Hindlimb muscle (tissue), 1 donor: ENCODE data around the gene LAMA3. TPM values are rescaled to one million over a fixed set of nuclear protein-coding genes. Genes with fewer than 3 reads are reported as not detected.

Source experiments
- DNase-seq: peaks from one replicate; pipeline ENCODE4 v3.0.0-alpha.2; 2013
- polyA plus RNA-seq: library from polyadenylated mRNA; unstranded; fragments of 120-200 nt; gene quantifications from one replicate; pipeline ENCODE4 v1.2.1, GENCODE V29; 2013; ENCODE audit not compliant: insufficient read length

LAMA3 gene
- polyA plus RNA-seq, 1 donor = 3.1 TPM

DNA sequence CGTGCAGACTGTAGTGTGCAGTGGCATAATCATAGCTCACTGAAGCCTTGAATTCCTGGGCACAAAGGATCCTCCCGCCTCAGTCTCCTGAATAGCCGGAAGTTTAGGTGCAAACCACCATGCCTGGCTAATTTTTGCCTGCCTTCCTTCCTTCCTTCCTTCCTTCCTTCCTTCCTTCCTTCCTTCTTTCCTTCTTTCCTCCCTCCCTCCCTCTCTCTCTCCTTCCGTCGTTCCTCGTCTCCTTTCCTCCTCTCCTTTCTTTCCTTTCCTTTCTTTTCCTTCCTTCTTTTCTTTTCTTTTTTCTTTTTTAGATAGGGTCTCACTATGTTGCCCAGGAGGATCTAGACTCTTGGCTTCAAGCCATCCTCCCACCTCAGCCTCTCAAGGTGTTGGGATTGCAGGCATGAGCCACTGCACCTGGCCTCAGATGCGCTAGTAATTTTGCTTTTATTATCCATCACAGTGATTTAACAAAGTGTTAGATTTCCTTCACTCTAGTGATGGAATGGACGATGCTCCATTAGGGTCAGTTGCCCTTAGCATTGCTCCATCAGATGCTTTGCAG, 20.0 kb upstream of the LAMA3 start:
- no peak for DNase-seq

DNA sequence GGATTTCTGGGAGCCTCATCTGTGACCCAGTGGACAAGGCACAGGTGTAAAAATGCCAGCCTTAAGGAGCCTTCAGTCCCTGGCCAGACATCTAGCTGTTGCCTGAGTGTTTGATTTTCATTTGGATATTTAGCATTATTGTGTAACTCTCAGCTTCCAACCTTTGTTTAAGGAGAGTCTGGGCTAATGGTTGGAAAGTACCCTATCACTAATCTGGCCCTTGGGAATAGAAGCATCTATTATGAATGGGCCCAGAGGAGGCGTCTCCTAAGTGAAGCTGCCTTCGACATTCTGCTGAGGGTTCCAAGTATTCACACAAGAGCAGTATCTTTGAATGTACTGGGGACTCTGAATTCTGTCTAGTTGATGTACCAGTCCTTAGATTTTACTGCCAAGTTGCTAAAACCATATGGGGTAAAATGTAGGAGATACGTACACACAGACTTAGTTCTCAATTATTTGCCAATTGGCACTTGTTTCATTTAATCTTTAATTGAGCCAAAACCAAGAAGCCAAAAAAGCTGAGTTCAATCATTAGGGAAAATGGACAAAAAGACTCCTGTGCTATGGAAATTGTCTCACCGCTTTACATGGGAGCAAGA, 19.3 kb upstream of the LAMA3 start:
- no peak for DNase-seq

- no peak for DNase-seq
Measured at GRCh38 chr18:23671564-23671963, 17.7 kb upstream of the LAMA3 start.

GRCh38 chr18:23673725-23674124, 15.5 kb upstream of the LAMA3 start:
- no peak for DNase-seq

- DNase-seq = no peak
Measured at GRCh38 chr18:23675236-23675635, 14.0 kb upstream of the LAMA3 start.

DNA sequence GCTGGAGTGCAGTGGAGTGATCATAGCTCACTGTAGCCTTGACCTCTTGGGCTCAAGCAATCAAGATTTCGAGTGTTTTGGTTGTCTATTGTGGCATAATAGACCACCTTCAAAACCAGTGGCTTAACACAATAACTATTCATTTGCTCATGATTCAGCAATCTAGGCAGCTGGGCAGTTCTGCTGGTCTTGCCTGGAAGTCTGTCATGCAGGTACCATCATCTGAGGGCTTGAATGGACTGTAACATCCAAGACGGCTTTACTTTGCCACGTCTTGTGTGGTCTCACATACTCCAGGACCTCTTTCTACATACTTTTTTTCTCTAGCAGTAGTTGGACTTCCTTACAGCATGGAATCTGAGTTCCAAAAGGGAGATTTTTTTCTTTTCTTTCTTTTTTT, 13.4 kb upstream of the LAMA3 start:
- DNase-seq = no peak

DNA sequence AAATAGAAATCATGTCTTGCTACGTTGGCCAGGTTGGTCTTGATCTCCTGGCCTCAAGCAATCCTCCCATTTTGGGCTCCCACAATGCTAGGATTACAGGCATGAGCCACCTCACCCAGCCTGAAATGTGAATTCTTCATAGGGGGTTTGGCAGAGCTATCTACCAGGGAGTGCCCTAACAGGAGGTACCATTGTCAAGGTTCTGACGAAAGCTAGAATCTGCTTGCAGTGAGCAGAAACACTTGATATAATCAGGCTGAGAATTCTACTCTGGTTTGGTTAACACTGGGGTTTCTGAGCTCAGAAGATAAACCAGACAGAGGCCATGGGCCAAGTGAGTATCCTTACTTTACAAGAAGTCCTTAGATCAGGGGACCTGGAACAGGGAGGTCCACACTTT, 7.2 kb upstream of the LAMA3 start:
- no peak for DNase-seq

DNA sequence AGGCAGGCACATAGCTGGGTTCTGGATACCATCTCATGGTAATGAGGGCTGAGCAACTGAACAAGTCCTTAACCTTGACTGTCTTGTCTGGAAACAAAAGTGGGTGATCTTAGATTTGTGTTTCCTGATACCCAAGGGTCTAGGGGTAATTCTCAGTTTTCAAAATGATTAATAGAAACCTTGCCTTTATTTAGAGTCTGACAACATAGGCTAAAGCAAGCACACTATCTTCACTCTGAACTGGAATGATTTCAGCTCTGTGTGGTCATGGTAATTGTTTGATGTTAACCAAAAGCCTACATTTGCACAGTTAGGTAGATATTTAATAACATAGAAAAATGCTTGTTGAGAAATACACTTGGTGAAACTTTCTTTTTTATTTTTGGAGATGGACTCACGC, 6.8 kb upstream of the LAMA3 start:
- no peak for DNase-seq

GRCh38 chr18:23683155-23683554, 6.1 kb upstream of the LAMA3 start:
- no peak for DNase-seq

GRCh38 chr18:23683671-23684070, 5.6 kb upstream of the LAMA3 start:
- no peak for DNase-seq

- DNase-seq = no peak
Measured at GRCh38 chr18:23684515-23685197, 4.6 kb upstream of the LAMA3 start.

- DNase-seq = no peak
Measured at GRCh38 chr18:23688528-23688927, 725 bp upstream of the LAMA3 start.

DNA sequence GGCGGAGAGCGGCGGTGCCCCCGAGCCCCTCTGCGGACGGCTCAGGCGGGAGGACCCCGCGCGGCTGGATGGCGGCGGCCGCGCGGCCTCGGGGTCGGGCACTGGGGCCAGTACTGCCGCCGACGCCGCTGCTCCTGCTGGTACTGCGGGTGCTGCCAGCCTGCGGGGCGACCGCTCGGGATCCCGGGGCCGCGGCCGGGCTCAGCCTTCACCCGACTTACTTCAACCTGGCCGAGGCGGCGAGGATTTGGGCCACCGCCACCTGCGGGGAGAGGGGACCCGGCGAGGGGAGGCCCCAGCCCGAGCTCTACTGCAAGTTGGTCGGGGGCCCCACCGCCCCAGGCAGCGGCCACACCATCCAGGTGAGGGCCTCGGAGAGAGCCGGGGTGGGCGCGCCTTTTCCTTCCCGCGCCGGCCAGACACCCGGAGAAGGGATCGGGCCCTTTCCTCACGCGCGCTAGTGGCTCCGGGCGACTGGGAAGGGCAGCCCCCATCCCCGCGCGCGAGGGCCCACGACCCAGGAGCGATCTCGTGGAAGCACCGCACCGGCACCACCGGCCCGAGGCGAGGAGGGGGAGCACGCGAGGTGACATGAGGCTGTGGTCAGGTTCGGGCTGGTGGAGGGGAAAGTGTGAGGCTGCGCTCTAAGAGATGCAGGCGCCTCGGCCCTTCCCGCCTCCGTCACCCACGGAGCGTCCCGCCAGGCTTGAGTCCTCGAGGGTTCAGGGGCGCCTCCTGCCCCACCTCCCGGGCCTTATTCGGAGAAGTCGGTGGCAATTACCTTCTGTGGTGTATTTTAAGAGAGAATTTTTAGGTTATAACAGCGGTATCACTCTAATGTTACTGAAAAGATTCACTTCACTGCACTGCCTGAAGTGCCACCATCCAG, 607 bp downstream of the LAMA3 start:
- DNase-seq = peak; percentile 10

GRCh38 chr18:23690505-23691068, 1.3 kb downstream of the LAMA3 start:
- DNase-seq = peak; percentile 6

DNA sequence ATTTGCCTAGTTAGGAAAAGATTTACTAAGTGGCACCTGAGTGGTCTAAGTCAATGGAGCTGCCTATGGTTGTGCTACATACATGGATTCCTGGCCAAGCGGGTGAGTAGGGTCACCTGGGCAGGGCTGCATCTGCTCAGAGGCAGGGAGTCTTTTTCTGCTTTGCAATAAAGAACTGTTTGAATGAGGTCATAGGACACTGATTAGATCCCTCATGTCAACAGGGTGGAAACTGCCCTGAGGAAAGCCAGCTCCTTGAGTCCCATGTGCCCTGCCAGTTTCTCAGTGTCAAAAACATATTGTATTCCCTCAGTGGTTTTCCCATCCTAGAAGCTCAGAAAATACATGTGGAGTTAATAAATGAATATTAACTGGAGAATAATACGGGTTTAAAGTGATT, 4.6 kb downstream of the LAMA3 start:
- no peak for DNase-seq

DNA sequence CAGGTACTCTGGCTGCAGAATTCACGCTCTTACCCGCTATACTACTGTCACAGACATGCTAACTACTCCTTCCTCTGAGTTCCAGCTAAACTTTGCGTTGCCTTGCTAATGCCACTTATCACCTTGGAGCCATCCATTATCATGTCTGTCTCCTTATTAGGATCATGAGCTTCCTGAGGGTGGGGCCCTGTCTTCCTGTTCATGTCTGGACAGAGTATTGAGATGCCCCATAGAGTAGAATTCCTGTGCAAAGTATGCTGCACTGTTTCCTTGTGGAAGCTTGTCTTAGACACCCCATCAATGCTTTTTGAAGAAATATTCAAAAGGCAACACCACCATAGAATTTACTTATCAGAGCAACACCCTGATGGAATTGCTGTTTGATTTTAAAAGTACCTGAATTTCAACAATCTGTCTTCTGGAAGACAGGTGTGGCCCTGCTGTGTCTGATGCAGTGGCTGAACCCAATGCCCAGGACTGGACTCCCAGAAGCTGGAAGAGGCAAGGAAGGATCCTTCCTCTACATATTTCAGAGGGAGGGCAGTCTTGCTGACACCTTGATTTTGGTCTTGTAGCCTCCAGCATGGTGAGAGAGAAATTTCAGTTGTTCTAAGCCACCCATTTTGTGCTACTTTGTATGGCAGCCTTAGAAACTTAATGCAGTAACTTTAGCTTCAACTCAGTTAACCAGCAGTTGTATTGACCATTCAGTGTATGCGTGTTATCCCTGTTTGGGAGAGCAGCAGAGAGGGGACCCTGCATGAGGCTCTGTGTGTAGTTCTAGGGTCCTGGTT, 5.6 kb downstream of the LAMA3 start:
- DNase-seq = no peak

DNA sequence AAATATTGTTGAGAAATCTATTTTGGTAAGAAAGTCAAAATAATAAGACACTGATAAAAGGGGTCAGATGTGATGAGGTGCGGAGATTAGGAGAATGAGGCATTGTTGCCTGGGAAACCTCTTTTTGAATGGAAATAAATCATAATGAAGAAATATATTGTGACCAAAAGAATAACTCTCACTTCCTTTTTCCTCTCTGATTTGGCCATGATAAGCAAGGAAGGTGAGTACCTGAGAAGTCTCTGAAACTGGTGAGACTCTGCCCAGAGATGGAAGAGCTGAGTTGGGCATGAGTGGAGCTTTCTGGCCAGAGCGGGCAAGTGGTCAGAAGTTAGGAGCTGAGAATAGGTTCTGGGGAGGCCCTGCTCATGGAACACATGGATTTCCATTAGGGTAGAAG, 11.8 kb downstream of the LAMA3 start:
- DNase-seq = no peak

- no peak for DNase-seq
Measured at GRCh38 chr18:23701544-23702064, 12.4 kb downstream of the LAMA3 start.

- DNase-seq = no peak
Measured at GRCh38 chr18:23702606-23703005, 13.4 kb downstream of the LAMA3 start.

- DNase-seq = peak; percentile 29
Measured at GRCh38 chr18:23703057-23703986, 14.1 kb downstream of the LAMA3 start.

DNA sequence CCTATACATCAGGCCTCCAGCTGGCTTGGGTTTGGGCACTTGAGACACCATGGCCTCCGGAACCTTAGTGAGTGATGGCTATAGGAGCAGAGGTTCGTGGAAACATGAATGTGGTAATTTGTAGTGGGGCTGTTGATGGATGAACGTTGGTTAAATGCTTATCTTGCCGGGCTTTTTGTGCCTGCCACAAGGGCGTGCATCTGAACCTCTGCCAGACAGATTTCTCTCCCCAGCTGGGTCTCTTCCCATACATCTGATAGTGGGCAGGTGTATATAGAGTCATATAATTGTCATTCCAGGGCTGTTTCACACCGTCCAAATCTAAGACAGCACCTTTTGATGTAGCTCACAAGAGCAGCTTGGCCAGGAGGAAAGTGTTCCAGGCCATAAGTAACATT, 14.7 kb downstream of the LAMA3 start:
- no peak for DNase-seq
